HG03442 (cell line): ENCODE results near the gene AFAP1.

Experiments
- ATAC-seq: cut with Tn5 transposase; IDR thresholded peaks from one replicate; pipeline ENCODE4 v1.9.1; 2021; ENCODE audit warnings: mild to moderate bottlenecking, moderate library complexity; ENCODE audit not compliant: unreplicated experiment

Gene AFAP1

DNA sequence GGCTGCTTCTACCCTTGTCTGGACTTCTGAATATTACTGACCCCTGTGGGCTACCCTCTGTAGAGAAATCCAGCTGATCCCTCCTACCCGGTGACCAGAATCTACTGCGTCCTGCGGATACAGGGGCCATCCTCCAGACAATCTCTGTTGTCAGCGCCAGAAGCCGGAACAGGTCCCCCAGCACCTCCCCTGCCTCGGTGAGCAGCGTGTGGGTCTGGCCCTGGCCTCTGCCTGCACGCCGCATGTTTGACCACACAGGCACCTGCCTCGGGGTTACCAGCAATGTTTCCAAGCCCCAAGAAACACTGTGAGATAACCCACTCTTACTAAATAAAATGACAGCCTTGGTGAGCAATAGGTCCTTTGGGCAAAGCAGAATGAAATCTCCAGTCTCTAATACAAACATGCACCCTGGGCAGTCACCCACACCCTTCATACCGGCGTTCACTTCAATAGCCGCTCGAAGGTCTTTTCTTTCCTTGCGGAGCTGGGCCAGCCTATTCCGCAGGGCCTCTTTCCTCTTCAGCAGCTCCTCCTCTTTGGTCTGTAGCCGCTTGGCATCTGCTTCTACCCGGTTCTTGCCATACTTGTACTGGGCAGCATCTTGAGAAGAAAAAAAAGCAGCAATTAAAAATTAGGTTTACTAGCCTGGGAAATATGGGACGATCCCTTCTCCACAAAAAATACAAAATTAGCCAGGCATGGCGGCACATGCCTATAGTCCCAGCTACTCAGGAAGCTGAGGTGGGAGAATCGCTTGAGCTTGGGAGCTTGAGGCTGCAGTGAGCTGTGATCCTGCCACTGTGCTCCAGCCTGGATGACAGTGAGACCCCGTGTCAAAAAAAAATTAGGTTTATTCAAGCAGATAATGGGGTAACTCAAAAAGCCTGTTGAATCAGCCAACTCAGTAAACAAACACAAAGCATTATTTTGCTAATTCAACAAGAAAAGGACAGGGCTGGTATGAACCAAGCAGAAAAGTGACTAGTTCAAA is 165.1 kb downstream of the AFAP1 start:
- ATAC-seq, result no peak

DNA sequence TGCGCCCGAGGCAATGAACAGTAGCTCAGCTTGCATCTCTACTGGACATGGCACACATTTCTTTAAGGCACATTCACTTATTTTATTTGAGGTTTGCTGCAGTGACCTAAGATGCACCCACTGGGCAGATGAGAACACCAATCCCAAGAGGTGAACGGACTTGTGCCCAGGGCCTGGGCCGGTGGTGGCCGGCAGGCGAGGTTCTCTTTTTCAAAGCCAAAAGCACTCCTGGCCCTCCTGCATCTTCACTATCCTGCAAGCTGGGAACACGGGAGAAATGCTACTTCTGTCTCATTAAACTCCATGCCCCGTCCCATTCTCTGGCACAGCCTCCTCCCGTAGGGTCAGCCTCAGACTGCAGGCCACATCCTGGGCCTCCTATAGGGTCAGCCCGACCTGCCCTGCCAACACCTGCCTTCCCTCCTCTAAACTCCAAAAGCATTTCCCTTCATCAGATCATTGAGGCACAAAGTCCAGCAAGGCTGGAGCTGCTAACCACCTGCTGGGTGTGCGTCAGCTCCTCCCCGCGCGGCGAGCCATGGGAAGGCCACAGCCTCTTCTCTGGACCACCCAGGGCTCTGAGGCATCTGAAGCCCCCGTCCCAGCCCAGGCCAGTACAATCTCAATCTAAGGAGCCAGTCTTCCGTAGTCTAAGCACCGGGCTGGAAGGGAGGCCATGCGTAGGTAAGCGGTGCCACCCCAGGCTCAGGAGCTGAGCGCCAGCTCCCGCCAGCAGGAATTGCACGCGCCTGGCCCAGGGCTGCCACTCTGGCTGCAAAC is 166.1 kb downstream of the AFAP1 start:
- no peak for ATAC-seq

DNA sequence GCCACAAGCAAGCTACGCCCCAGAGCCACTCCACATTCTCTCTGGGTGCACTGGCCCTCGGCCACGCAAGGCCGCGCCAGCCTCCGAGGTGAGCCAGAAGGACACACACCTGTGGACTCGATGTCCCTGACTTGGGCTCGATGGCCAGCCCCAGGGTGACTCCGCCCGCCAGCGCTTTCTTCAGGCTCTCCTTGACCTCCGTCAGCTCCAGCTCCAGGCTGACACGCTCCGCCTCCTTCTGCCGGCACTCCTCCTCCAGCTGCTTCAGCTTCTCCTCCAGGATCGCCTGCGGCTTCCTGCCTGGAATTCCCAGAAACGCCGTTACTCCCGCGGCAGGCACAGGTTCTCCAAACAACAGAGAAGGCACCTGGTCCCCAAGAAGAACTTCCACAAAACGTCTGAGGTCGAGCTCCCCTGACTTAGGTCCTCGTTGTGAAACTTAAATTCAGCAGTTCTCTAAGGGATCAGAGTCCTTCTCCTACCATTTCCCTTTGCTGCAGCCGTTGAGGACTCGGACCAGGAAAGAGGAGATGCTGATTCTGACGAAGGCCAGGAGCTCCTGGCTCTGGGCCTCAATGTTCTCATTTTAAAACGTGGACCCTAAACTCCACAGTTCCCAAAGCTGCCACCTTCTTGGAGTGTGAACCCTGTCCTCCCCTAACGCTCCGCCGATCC is 166.8 kb downstream of the AFAP1 start:
- no peak for ATAC-seq

GRCh38 chr4:7771541-7772507 is 167.8 kb downstream of the AFAP1 start:
- ATAC-seq, result peak; percentile 91

- ATAC-seq, result no peak
Measured at GRCh38 chr4:7771056-7771455, 168.6 kb downstream of the AFAP1 start.

DNA sequence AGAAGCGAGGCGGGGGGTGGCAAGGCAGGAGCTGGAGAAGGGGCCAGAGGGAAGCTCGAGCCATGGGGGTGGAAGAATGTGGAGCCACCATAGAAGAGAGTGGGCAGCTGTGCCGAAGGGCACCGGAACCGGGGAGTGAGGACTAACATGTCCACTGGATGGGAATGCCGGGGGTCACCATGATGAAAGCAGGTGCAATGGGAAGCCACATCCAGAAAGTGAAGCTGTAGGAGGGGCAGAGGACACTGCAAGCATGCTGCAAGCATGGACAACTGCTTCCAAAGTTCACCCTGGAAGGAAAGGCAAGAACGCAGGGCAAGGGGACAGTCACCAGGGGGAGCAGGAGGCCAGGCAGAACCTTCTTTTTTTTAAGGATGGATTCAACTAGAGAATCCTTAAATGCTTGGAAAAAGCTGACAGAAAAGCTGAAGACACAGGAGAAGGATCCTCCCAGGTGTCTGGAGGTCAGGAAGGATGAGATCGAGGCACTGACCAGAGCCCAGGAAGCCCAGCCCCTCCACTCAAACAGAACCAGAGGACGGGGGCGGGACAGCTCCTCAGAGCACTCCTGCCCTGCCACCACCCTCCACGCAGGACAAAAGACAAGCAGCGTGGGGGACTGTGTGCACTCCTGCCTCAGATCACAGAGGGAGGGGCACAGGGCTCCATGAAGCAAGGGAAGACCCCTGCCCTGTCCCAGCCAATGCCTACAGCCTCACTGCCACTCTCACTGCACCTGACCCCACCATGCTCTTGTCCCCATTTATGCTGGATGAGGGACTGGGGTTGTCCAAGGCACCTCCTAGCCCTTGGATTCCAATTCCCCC is 169.2 kb downstream of the AFAP1 start:
- ATAC-seq, result no peak

- no peak for ATAC-seq
Measured at GRCh38 chr4:7769396-7770223, 170.1 kb downstream of the AFAP1 start.

DNA sequence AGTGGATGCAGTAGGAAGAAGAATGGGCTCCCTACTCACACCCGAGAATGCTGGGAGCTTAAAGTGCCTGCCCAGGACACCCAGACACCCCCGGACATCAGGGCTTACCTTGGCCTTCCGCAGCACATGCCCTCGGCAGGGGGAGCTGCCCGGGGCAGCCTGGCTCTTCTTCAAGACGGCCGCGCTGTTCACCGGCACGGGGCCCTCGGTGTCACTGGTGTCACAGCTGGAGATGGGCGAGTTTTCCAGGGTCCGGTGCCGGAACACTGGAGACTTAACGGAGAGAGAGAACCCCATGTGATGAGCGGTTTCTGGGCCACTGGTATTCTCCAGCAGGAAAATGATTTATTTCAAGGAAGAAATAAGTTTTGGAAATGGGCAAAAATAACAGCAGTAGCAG is 170.9 kb downstream of the AFAP1 start:
- no peak for ATAC-seq

DNA sequence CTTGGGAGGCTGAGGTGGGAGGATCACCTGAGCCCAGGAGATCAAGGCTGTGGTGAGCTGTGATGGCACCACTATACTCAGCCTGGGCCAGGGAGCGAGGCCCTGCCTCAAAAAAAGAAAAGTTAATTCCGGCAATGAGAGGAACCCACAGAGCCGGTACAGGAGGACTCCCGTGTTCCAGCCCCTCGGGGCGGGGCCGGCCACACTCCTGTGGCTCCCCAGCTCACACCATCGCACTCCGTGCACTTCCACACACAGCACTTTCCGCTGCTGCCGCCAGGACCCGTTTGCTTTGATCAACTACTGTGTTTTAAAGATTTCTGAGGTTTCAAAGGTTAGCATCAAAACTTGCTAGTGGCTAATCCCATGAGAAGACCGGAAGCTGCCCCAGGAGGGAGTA is 171.7 kb downstream of the AFAP1 start:
- no peak for ATAC-seq

- no peak for ATAC-seq
Measured at GRCh38 chr4:7767526-7767925, 172.1 kb downstream of the AFAP1 start.

DNA sequence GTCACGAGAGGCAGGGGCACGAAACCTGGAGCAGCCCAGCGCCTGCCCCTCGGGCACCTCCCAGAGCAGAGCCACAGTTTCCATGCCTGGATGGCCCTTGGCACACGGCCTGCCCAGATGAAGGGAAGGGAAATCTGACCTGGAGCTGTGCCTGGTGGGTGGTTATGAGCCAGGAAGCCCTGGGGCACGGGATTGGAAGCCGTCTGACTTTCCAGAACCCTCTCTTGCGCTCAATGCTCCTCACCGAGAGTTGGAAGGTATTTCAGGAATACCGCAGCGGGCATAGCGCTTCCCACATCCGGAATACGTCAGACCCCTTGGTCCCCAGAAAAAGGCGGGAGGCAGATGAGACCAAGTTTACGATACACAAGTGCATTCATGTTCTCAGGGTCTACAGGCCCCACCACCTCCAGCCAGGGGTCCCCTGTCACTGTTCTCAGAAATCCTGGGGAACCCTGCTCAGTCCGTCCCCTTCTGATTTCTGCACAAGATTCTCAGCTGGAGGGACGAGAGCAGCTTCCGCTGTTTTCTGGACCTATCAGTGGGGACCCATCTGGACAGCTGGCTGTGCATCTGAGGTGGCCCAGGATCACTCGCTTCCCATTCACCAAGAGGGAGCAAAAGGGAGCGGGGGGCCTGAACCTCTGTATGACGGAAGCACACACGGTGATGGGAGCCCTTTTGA is 172.9 kb downstream of the AFAP1 start:
- ATAC-seq, result no peak

GRCh38 chr4:7766086-7766485 is 173.6 kb downstream of the AFAP1 start:
- ATAC-seq, result no peak

DNA sequence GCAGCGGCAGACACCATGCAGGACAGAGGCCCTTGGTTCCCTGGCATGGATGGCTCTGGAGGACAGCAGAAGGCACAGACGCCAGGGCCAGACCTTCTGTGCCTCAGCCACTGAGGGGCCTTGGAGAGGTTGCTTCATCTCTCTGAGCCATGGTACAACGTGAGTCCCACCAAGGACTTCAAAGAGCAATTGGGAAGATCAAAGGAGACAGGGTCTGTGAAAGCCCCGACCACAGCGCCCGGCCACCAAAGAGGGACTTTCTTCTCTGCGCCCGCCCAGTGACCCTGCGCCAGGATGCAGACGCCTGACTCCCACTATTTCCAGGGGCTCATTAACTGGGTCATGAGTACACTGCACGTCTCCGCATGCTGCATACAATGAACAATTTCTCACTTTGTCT is 174.0 kb downstream of the AFAP1 start:
- no peak for ATAC-seq

DNA sequence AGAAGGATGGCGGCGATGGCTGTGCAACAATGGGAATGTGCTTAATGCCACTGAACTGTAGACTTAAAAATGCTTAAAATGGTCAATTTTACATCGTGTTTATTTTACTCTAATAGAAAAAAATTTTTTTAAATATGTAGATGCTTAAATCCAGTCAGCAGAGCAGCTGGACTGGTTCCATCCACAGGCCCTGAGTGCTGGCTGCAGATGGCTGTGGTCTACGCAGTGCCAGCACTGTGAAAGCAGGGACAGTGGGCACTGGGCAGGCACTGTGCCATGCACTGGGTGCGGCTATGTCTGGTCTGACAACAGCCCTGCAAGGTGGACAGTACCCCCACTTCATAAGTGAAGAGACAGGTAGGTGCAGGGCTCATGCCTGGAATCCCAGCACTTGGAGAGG is 175.2 kb downstream of the AFAP1 start:
- ATAC-seq, result no peak

DNA sequence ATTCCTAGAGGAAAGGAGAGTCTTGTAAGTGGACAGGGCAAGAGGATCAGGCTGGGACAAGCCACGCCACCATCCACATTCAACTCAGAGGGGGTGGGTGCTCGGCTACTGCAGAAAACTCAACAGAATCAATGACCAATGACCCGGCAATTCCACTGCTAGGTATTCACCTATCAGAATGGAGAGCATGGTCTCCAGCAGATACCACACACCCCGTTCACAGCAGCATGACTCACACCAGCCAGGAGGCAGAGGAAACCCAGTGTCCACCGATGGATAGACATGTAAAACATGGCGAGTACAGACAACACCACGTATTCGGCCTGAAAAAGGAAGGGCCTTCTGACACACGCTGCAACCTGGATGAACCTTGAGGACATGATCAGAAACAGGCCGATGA is 175.9 kb downstream of the AFAP1 start:
- ATAC-seq, result no peak

DNA sequence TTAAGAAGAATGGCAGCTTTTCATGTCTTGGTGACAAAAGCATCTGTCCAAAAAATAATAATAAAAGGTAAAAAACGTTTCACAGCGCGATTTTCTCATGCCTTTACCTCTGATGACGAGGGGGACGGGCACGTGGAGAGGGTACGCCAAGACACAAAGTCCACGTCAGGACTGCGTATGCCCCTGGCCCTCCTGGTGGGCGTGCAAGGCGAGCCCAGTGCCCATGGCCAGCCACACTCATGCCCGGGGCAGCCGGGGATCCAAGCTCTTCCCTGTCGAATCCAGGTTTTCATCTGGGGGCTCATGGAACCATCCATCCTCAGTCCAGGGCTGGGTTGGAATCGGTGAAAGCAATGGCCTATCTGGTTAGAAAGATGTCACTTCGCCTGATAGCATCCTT is 176.6 kb downstream of the AFAP1 start:
- no peak for ATAC-seq

DNA sequence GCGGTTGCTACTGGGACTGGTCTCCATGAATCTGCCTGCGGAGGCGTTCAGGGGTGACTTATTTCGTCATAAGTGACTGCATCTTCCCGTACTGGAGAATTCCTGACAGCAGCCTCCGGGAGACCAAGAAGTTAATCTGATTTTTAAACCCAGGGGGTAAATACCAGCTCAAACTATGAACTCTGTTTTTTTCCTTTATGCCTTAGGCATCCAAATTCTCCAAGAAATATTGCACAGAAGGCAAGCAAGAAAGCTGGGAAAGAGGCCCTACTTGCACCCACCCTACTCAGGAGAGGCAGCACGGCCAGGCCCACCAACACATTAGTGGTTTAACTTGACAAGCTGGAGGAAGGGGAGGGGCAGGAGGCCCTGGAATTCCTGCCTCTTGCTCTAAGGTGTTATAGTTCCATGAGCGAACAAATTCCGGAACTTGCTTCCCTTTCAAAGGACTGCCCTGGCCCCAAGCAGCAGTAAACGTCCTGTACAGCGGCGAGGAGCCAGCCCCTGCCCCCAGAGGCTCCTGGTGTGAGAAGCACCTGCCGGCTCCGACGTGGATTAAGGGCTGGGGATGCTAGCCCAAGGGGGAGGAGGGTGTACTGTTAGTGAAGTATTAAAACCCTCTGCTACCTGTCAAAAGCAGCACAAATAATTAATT is 177.2 kb downstream of the AFAP1 start:
- no peak for ATAC-seq
